ENCODE data around the gene TMEM134.

DNA sequence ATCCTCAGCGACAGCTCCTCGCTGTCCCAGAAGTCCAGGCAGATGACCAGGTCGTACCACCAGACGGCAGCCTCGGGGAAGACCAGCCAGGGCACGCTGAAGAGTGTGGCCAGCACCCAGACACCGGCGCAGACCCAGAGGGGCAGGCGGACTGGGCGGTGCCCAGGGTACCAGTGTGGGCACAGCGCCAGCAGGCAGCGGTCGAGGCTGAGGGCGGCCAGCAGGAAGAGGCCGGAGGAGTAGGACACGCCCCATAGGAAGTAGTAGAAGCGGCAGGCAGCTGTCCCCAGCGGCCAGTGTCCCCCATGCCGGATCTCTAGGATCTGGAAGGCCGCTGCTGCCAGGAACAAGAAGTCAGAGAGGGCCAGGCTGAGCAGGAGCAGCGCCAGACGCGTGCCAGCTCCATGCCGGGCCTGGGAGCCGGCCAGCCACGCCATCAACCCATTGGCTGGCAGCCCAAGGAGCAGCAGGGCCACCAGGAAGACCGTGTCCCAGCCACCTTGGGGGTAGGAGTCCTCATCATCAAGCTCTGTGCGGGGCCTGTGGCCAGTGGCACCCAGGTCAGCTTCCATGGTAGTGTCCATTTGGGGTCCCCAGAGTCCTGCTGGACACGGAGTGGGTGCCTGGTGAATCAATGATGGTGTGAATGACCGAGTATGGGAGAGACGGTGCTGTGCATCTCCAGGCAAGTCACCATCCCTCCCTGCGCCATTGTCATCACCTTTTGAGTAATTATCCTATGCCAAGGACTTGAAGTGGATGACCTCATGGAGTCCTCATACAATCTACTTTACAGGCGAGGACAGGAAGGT is 16.7 kb downstream of the TMEM134 start, which contains the start of gene GPR152:
- TF ChIP-seq, protein P1, sequence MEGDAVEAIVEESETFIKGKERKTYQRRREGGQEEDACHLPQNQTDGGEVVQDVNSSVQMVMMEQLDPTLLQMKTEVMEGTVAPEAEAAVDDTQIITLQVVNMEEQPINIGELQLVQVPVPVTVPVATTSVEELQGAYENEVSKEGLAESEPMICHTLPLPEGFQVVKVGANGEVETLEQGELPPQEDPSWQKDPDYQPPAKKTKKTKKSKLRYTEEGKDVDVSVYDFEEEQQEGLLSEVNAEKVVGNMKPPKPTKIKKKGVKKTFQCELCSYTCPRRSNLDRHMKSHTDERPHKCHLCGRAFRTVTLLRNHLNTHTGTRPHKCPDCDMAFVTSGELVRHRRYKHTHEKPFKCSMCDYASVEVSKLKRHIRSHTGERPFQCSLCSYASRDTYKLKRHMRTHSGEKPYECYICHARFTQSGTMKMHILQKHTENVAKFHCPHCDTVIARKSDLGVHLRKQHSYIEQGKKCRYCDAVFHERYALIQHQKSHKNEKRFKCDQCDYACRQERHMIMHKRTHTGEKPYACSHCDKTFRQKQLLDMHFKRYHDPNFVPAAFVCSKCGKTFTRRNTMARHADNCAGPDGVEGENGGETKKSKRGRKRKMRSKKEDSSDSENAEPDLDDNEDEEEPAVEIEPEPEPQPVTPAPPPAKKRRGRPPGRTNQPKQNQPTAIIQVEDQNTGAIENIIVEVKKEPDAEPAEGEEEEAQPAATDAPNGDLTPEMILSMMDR (IDR thresholded peaks at IDR 0.05 in 4 of 5, conservative IDR thresholded peaks at IDR 0.05 in 1 of 5) = no peak
- TF ChIP-seq POLR2A (IDR thresholded peaks at IDR 0.05) = no peak
